CD4-positive, alpha-beta T cell treated with Interleukin-4 for 1 hour (primary cell): ENCODE data around the gene SASH1.

Experiments used
- DNase-seq, 2 donors: peaks; one replicate each; pipeline ENCODE4 v3.0.0-alpha.2; 2020 to 2022

Gene SASH1

DNA sequence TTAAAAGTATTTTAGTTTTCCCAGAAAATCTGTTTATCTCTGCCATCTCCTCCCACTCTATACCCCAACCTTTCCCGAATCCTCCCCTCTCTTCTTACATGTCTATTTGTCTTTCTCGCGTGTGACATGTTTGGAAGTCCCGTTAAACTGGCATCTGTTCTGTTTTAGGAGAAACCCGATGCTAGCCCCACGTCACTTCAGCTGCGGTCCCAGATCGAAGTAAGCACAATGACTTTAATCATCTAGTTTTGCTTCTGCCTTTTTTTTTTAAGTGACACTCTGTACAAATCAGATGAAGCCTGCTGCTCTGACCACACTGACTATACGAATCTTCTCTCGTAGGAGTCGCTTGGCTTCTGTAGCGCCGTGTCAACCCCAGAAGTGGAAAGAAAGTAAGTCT is 97.4 kb downstream of the SASH1 start:
- DNase-seq = no peak

DNA sequence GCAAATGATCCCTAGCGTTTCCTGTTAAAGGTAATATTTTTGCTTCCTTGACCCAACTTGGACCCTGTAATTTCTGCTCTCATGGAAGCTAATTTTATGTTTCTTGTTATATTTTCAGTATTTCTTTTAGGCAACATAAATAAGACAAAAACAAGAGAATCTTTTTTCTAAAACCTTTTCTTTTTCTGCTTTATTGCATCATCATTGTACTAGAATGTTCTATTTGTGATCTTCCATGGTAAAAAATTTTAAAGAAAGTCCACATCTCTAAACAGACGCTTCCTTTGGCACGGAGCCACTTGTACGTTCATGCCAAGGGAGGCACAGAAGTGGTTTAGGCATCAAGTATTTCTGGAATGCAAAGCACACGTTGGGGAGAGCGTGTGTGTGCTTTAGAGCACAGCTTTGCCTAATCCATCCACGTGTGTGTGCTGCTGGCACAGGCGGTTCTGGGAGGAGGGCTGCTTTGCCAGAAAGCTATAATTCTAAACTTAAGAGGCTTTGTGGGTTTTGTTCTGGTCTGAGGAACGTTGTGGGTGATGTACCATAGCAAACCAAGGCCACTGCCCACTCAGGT is 98.3 kb downstream of the SASH1 start:
- no peak for DNase-seq

DNA sequence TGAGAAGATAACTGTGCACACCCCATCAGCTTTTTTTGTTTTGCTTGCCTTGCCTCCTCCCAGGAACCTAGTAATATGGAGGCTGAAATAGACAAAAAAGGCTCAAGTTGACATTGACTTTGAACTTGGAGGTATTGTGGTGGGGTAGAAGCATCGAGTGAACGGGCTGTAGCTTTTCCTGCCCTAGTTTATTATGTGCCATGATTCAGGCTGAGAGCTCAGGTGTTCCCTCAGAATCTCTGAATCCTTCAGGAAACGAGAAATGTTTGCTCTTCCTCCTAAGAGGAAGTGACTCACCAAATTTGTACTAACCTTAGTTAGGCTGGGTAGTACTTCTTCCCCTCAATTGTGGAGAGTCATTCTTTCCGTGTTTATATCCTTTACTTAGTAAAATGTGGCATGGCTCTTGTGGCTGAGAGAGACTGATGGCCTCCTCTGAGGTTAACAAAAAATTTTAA is 98.8 kb downstream of the SASH1 start:
- DNase-seq = no peak

DNA sequence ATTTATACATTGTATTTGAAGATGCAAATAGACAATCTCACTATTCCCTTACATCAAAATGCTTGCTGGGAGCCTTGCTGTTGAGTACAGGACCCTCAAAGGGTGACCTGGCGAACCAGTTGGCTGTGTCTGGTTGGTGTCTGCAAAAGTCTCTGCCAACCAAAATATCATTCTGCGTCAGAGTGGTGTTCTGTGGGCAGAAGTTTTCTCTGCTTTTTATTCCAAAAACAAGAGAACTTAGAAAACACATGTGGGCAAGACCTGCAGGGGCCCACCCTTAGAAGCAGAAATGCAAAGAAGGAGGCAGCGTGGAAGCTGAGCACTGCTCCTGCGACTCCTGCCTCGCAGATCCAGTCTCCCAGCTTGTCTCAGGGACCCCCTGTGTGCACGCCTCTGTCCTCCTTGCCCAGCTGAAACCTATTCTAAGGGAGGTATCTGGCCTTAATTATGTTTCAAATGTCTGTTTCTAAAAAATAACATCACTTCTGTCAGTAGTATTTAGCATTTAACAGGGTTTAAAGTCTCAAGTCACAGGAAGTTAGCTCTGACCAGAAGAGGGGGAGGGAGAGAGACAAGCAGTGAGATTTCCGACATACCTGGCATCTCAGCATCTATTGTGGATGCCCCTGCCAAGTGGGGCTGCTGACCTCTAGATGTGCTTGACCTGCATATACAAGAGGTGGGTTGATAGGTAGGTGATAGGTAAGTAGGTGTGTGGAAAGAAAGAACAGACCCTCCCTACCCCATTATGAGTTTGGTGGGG is 101.3 kb downstream of the SASH1 start:
- no peak for DNase-seq

DNA sequence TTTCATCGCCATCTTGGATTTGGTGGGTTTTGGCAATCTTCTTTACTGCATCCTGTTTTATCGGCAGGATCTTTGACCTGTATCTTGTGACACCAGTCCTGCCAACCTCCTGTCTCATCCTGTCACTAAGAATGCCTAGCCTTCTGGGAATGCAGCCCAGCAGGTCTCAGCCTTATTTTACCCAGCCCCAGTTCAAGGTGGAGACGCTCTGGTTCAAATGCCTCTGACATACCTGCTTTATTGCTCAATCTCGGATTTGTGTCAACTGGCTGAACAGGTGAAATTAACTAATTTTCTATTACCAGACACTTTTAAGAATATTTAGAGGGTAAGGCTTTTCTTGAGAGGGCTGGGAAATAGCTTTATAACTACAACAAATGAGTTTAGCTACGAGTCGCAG is 102.5 kb downstream of the SASH1 start:
- DNase-seq = no peak

DNA sequence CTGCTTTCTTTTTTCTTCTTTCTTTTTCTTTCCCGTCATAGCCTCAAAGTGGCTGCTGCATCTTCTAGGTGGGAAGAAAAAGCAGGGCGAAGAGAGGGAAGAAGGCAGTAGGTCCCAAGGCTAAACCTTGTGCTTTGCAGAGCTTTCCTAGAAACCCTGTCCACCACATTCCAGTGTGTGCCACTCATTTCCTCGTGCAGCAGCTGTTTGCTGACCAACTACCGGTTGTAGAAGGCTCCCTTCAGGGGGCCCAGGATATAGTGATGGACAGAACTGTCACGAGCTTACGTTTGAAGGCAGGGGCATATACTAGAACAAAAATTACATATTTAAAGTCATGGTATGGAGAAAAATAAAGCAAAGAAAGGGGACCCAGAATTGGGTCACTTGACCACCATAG is 103.0 kb downstream of the SASH1 start:
- no peak for DNase-seq

DNA sequence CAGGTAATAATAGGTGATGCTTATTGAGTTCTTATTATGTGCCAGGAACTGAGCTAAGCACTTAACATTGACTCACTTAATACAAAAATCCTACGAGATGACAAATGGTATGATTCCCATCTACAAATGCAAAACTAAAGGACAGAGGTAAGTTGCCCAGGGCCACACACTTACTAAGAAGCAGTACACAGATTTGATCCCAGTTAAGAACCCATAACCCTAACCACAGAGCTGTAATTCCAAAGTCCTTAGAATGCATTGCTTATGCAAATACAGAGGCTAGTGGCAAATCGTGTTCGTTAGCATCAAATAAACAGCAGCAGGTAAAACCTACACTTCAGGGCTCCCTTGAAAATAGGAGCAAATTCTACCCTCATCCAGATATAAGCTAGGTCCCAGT is 104.0 kb downstream of the SASH1 start:
- DNase-seq = no peak

DNA sequence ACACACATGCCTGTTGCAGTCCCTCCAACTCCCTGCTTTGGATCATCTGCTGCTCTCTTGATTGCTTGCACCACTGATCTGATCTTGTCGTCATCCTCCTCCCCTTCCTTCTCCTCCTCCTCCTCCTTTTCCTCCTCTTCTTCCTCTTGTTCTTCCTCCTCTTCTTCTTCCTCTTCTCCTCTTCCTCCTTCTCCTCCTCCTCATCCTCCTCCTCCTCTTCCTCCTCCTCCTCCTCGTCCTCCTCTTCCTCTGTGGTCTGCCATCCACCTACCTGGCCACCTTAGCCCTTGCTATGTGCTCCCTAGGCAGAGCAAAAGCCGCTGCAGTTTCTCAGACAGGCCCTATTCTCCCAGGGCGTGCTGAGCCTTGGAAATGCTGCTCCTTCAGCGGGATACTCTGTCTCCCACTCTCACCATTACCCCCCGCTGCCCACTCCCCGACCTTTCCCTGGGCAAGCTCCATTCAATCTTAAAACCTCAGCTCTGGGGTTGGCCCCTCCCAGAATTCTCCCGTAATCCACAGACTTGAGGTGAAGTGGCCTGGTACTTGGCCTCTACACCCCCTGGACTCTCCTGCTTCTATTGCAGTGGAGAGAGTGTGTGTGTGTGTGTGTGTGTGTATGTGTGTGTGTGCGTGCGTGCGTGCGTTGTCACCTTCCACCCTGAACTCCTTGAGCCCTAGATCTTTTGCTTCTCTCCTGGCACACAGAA is 105.0 kb downstream of the SASH1 start:
- no peak for DNase-seq

DNA sequence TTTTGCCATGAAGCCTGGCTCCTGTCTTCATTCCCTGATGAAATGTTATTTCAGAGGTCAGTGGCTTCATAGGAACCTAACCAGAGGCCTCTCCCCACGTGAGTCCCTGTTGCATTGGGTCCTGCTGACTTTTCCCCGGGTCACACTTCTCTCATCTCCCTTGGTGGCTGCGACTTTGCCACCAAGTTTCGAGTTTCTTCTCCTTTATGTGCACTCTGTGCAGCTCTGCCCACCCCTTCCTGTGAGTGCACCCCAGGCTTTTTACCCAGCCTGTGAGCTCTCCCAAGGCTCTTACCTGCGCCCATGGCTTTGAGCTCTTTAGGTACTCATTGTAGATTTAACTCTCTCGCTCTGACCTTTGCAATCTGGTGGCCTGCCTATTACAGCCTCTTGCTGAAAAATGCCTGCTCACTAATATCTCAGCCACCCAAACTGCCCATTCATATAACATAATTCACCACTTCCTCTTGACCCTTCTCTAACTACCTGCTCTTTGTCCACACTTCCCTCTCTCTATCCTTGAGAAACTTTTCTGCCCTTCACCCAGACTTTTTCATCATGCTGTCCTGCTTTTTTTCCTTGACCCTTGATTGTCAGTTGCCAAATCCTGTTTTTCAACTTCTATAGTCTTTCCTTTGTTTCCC is 105.9 kb downstream of the SASH1 start:
- no peak for DNase-seq

DNA sequence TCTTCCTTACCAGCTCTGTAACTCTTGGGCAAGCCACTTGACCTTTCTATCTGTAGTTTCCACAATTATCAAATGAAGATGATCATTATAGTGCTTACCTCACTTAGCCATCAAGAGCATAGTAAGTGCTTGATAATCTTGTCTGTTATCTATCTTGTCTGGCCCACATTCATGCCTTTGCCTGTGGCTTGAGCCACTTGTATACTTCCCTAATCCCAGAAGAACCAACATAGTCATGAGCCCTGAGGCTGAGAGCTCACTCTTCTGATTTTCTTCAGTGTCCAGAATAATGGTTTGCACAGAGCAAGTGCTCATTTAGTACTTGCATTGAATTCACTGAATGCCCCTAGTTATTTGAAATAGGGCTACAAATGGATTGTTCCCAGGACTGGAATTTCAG is 108.2 kb downstream of the SASH1 start:
- DNase-seq = no peak

DNA sequence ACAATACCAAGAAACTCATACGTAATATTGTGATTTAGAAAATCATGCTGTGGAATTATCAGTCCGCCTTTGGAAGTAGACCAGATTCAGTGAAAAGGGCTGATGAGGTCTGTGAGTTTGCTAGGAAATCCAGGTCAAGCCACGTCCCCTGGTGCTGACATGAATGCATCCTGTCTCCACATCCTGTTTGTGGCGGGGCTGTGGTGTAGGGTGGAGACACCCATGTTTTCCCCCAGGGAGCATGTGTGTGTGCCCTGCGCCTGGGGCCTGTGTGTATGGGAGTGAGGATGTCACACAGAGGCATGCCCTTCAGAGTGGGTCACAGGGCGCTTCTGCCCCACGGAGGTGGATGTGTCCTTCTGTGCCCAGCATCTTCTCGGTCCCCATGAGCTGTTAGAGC is 109.1 kb downstream of the SASH1 start:
- DNase-seq = peak in 1 of 2 donors; percentile 26

DNA sequence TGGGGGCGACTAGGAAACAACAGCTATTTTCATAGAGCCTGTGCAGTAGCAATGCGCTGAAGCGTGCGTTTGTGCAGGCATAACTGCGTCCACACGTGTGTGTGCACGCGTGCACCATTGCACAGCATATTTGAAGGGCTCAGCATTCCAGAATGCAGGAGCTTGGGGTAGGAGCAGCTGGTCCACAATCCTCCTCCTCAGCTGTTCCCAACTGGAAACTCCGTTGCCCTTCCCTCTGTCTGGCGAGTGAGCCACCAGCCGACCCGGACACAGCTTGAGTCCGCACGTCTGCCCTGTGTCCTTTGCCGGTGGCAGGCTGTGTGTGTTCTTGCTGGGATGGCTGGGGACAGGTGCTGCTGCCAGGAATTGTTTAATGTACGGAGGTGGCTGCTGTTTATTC is 110.2 kb downstream of the SASH1 start:
- no peak for DNase-seq

DNA sequence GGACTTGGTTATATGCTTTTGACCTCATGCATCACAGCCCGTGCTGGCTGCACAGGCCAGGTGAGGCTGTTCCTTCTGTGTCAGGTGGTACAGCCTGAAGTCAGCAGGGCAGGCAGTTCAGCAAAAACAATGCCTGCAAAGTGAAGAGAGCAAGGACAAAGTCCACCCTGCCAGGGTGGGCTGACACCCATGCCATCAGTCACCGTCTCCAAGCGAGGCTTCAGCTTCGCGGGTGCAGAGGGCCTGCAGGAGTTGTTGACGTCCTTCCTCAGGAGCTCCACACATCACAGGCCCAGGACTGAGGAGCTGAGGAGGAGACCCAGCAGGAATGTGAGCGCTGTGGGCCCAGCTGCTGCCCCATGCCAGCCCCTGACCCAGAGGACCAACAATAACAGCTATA is 111.3 kb downstream of the SASH1 start:
- no peak for DNase-seq

DNA sequence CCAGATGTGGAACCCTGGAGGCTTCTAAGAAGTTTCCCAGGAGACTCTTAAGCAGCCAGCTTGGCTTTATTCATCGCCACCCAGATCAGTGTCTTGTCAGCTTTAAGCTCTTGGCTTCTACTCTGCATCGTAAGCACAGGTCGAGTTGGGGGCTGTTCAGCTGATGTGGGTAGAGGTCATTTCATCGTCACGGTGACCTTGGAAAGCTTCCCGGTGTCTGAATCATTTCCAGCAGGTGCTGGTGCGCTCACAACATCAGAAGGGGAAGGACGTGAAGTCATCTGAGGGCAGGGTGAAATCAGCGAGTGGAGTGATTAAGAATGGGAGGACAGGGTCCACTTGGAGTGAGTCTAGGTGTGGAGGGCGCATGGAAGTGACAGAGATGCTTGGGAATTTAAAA is 112.6 kb downstream of the SASH1 start:
- DNase-seq = no peak

DNA sequence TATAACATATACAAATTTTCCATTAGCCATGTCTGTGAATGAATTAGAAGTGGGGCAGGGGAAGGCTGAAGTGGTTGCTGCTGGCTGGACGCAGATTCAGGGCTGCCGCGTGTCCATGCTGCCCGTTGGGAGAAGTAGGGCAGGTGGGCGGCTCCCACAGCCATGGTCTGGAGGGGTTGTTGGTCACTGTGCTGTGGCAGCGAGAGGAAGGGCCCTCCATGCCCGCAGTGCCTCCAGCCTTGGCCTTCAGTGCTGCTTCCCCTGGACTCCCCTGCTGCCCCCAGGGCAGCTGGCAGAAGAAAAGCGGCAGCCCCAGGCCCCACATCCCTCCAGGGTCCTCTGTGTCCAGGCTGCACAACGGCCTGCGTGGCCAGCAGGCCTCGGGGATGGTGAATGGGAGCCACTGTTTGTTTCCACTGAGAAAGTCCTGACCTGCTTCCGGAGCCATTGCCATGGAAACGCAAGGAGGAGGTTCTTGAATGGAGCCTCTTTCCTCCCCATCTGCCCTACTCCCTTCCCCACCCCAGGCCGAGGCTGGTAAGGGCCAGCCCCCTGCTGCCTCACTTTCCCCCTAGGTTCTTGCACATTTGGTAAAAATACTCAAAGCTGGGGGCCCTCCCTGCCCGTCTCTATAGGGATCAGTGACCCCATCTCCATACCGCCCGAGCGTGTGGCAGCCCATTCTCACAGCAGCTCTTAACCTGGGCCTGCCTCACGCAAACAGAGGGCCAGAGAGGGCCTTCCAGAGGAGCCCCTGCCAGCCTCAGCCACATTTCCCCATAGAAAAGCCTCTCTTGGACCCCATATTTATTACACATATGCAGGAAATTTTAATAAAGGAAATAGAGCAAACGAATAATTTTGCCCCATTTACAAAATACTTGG is 113.3 kb downstream of the SASH1 start:
- no peak for DNase-seq

DNA sequence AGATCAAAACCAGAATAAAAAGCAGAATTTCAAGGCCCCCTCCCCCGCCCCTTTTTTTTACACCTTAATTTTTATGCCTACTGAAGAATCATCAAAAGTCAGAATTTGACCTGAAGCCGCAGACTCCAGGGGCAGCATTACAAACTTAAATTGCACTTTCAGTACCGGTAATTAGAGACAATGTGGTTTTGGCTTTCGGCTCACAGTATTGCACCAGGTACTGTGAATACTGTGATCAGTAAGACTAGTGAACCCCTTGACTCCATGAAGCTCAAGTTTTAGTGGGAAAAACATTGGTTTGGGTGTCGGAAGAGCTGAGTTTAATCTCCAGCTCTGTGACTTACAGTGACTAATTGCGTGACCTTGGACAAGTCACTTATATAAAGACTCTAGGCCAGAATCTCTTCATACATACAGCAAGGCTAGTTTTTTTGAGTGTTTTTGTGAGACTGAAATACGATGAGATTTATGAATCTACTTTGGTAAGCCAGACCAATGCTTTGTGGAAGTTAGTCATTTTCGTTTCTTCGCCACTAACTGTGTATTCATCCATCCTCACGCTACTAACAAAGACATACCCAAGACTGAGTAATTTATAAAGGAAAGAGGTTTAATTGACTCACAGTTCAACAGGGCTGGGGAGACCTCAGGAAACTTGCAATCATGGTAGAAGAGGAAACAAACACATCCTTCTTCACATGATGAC is 114.7 kb downstream of the SASH1 start:
- DNase-seq = no peak

DNA sequence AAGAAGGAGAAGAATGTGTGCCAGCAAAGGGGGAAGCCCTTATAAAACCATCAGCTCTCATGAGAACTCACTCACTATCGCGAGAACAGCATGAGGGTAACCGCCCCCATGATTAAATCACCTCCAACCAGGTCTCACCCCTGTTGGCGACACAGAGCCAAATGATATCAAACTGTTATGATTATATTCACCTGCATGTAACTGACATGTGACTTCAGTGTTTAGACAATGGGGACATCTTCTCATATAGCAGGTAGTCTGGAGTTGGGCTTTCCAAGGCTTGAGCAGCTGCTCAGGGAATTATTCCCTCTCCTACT is 115.2 kb downstream of the SASH1 start:
- DNase-seq = no peak

DNA sequence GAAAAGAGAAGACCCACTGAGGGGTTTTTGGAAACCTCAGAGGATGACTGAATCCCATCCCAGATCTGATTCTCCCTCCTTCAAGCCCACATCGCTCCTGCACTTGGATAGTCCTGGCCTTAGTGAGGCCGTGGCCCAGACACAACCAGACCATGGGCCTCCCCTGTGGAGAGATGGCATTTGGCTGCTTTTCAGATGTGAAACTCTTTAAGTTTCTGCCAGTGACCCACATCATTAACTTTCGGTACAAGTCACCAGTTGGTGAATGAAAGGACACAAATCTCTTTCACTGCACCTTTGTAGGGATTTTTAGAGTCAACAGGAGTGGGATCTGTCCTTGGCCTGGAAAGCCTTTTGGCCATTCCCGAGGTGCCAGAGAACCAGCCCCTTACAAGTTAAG is 116.6 kb downstream of the SASH1 start:
- DNase-seq = no peak

DNA sequence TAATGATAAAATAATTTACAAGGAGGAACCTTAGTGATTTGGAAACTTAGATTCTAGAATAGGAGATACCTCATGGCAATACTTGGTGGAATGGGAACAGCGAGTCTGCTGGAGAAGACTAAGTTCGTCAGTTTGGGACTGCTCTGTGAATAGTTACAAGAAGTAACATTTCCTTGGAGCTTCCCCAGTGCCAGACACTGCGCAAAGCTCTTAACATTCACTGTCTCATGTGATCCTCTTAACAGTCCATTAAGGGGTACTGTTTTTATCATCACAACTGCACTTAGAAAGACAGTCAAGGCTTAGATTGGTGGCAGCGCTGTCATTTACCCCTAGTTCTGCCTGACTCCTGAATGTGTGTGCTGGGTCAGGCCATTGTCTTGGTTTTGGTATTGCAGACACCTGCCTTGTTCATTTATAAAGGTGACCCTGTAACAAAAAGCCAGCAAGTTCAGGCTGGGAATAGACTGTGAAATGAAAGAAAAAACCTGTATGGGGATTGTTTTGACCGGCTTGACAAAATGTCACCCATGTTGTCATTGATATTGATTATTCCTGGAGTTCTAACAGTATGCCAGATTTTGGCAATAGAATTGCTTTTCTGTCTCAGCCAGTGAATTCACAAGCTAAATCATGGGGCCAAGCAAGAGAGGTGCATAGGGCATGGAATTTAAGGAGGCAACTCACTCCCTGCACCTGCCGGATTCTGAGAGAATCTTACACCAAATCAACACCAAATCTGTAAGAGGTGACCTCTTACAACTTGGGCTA is 118.4 kb downstream of the SASH1 start:
- DNase-seq = no peak

DNA sequence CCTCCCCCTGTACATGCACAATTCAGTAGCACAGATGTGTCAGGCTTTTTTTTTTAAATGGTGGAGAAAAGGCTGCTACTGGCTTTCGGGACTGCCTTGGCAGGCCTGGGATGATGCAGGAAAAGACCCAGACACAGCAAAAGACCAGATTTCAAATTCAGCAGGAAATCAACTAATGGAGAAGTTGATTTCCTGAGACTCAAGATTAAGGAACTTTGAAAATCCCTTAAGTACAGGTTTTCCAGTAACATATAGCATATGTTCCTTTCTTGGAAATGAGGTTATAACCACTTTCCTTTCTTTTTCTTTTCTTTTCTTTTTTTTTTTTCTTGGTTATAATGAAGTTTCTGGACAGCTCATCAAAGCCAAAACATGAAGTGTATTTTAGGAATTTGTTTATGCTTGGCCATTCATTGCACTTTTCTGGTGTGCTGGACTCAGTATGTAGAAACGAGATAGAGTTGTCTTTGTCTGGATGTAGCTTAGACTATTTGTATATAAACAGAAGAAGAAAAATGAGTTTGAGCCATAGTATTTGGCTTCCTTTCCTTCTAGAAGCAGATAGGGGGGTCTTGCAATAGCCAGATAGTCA is 119.4 kb downstream of the SASH1 start:
- no peak for DNase-seq

DNA sequence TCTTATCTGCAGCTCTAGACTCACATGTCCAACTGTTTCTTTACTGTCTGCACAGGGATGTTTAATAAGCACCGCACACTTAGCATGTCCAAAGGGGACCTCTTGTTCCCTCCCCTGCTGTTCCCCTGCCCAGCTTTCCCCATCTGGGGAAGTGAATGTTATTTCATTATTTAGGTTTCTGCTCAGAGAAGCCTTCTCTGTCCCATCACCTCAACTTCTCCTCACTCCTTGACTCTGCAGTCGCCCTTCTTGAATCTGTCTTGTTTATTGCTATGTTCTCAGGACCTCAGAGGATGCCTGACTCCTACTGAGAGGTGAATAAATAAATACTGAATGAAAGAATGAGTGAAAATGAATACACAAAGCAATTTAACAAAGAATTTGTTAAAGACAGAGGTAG is 121.0 kb downstream of the SASH1 start:
- DNase-seq = no peak
